ENCODE data around the gene NDUFS1.
"Not testable (repeated sequence)": the region's sequence is repeated elsewhere in the genome, so short reads cannot be mapped to it uniquely, and the experiment has no call there.

NDUFS1 gene

DNA sequence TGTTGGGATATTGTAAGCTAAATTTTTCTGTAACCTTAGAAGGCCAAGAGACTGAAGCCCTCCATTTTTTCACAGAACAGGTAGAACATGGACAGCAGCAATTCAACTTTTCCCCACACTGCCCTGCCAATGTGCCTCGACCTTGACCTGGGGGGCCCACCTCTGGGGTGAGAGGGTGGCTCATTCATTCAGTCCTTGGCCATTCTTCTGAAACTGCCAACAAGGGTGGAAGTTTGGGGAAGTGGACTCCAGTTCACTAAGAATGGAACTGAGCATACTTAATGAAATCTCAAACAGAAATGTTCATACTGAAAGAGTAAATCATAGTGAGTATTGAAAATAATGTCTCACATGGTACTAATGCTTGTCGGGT is 1.5 kb upstream of the NDUFS1 start:
- DNase-seq = no peak

DNA sequence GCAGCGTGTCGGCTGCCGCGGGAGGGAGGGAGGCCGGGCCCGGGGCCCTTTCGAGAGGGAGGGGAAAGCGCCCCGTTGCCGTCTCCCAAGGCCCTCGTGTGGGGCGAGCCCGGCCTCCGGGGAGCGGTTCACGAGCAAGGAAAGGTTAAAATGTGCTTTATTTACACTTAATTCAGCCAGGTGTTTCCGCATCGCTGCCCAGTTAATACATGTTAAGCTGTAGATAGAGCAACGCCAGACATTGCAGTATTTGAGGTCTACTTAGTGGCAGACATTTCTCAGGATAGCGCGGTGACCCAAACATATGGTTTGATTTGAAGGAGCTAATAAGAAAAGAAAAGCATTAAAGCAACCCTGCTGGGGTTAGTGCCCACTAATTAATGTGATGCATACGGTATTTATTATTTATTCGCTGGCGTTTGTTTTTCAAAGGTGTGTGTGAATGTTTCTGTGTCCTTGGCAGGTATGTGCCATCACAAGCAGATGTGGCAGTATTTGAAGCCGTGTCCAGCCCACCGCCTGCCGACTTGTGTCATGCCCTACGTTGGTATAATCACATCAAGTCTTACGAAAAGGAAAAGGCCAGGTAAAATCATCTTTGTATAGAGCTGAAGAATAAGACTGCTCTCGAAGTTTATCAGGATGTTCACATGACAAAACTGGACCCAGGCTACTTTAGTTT is 1.0 kb upstream of the NDUFS1 start:
- no peak for DNase-seq

DNA sequence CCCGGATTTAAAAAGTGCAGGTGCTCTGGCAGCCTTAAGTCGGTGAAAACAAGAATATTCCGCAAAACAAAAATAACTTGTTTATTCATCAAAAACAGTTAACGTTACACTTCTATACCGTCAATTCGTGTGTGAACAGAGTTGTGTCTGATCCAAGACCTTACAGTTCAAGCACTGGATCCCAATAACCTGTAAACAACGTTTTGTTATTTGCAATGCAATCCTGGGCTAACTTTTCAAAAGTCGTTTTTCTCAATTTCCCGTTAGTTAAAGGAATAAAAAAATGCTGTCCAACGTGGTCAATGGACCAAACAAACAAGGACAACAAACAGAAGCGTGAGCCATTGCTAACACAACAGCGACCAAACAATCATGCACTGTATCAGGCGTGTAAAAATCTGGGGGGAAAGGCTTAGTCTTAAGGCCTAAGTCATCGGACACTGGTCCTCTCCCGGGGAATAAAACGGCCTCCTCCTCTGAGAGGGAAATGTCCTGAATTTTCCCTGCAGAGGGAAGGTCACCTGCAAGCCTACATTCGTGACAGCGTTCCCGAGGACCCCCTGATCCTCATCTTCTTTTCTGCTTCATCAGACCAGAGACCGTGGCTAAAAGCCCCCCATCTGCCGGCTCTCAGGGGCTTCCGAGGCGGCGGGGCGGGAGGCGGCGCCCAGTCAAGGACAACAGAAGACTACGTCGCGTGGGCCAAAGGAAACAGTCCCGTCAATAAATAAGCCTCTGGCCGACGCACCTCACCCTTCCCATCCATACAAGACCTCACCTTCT is 490 bp downstream of the NDUFS1 start:
- no peak for DNase-seq

DNA sequence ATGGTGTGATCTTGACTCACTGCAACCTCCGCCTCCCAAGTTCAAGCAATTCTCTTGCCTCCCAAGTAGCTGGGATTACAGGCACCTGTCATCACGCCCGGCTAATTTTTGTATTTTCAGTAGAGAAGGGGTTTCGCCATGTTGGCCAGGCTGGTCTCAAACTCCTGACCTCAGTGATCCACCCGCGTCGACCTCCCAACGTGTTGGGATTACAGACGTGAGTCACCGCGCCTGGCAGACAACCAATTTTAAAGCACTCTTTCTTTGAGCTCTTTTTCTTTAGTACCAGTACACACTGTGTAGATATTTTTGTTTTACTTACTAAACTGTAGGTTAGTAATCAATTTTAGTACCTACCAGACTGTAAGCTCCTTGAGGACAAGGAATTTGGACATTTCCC is 2.2 kb downstream of the NDUFS1 start:
- DNase-seq = not testable (repeated sequence)

DNA sequence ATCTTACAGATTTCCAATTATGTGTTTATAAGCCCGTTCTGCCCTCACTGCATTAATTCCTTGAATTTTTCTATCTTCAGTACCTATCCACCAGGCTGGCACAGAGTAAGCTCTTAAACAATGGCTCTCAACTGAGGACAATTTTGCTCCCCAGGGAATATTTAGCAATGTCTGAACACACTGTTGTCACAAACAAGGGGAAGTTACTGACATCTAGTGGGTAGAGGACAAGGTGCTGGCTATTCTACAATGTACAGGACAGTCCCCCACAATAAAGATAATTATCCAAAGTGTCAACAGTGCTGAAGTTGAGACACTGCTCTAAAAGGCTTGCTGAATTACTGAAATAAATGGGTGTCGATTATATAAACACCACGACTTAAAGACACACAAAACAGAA is 5.0 kb downstream of the NDUFS1 start:
- DNase-seq = no peak

DNA sequence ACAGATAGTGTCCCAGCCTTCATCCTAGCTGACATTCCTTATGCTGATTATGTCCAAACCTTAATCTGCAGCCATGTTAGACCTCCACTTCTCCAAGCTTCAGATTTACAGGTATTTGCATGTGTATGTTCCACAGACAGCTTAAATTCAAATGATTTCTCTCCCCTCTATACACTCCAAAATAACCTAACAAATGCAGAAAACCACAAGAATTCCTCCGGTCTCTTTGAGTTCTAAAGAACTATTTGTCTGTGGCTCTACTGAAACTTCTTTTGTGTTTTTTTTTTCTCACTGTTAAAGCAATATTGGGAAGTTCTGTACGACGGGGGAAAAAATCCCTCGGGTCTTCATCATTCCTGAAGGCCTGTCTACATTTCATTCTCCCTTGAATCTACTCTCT is 8.6 kb downstream of the NDUFS1 start:
- no peak for DNase-seq

DNA sequence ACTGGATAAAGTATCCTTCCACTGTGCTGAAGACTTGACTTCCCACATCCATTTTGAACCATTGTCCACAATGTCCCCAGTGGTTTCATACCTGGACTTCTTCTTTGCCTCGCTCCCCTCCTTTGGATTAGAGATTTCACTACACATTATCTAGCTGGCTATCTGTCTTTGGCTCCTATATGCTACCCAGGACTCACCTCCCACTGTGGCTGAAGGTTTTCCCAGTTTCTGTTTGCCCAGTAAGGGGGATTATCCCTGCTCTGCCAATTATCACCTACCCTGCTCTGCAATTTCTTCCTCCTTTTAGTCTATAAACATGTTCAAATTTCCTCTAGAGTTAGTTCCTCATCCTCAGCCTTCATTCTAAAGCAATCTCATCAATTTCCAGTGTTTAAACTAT is 9.1 kb downstream of the NDUFS1 start:
- no peak for DNase-seq

DNA sequence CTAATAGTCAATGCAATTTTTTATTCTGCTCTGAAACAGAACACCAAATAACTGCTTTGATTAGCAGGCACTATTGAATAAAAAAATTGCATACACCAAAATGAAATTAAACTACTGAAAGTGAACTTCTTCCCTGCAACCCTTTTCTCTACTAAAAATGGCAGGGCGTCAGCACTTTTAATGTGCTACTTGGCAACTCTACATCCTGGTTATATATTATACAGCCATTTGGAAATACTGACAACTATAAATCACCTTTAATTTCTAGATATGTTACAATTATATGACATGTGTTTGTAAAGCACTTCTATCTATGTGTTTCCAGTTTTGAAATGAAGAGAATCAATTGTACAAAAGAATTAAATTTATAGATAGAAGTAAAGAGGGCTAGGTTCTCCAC is 9.9 kb downstream of the NDUFS1 start:
- no peak for DNase-seq

DNA sequence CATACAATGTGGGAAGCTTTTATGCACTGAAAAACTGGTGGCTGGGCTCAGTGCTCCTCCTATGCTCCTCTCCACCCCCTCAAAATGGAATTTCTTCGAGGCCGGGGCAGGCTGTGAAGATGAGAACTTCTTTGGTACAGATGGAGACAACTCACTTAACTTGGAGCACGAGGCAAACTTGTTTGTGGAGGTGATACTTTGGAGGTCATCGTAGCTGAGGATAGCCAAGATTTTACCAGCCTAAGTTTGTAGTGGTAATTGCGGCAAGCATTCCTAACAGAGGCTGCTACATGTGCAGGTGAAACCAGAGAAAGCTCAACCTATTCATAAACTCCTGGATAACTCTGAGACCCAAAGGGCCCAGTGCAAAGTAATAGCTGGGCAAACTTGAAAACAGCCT is 13.6 kb downstream of the NDUFS1 start:
- DNase-seq = no peak

DNA sequence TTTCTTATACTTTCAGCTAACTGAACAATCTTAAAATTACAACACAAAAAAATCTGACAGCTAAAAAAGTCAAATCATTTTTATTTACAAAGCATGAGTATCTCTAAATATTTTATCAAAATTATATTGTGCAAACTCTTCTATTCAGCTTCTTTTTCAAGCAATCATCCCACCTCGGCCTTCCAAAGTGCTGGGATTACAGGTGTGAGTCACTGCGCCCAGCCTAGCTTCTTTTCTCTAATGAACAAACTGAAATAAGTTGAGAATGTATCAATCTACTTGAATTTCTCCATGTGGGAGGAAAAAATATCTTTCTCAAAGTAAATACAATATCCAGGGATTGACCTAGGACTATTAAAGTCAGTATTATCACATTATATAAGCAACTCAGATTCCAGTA is 14.9 kb downstream of the NDUFS1 start:
- no peak for DNase-seq

DNA sequence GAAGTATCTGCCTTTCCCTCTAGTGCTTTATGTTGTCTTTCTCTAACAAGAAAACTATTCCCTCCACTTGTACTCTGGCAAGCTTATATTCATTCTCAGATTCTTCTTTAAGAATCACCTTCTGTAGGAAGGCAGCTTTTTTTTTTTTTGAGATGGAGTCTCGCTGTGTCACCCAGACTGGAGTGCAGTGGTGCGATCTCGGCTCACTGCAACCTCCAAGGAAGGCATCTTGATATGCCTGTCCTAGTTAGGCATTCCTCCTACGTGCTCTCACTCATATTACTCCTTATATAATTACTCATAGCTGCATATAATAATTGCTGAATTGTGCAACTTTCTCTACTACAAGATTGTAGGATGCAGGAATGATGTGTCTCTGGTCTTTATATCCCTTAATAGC is 15.8 kb downstream of the NDUFS1 start:
- DNase-seq = no peak

DNA sequence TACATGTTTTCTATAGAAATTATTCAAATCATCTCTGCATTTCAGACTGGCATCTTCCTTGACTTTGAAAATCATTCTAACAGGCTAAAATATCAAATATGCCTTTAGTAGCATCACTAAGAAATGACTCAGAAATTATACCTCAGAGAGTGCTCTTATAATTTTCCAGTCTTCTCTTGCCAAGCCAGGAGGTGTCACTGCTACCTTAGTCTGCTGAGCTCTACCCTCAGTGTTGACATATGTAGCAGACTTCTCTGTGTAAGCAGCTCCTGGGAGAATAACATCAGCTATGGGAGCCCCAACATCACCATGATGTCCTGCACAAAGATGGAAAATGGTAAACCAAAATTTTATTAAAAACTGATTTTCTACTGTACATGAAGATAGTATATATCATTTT is 31.6 kb downstream of the NDUFS1 start:
- no peak for DNase-seq

DNA sequence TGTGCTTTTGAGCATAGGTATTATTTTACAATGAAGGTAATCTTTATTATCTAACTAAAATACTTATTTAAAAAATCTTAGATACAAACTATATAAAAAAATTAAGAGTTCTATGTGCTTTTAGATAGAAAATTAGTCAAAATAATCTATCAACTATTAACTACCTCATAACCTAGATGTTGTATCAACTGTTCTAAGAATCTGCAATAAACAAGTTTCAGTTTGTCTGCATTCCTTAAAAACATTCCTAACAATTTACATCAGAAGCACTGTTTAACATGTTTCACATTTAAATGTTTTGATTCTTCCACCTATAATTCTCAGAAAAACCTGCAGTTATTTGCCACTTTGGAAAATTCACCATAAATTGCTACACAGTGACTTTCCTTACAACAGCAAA is 33.3 kb downstream of the NDUFS1 start:
- no peak for DNase-seq

DNA sequence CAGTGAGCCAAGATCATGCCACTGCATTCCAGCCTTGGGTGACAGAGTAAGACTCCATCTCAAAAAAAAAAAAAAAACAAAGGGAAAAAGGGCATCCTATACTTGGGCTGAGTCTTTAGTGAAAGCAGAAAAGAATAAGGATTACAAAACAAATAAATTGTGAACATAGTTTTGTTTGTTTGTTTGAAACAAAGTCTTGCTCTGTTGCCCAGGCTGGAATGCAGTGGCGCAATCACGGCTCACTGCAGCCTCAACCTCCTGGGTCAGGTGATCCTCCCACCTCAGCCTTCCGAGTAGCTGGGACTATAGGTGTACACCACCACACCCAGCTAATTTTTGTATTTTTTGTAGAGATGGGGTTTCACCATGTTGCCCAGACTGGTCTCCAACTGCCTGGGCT is 36.7 kb downstream of the NDUFS1 start:
- DNase-seq = not testable (repeated sequence)

DNA sequence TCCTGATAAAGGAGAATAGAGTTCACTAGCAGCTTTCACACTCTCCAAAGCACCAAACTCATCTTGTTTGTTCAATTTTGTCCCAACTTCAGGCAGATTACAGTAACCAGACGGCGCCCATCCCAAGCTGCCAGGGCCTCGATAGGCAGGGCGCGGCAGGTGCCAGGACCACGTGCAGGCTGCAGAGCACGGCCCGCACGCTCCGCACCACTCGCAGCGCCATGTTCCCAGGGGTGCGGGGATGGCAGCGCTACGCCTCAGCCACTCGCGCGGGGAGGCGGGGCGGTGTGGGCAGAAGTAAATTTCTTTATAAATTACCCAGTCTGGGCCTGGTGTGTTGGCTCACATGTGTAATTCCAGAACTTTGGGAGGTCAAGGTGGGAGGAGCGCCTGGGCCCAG is 43.0 kb downstream of the NDUFS1 start:
- DNase-seq = no peak

DNA sequence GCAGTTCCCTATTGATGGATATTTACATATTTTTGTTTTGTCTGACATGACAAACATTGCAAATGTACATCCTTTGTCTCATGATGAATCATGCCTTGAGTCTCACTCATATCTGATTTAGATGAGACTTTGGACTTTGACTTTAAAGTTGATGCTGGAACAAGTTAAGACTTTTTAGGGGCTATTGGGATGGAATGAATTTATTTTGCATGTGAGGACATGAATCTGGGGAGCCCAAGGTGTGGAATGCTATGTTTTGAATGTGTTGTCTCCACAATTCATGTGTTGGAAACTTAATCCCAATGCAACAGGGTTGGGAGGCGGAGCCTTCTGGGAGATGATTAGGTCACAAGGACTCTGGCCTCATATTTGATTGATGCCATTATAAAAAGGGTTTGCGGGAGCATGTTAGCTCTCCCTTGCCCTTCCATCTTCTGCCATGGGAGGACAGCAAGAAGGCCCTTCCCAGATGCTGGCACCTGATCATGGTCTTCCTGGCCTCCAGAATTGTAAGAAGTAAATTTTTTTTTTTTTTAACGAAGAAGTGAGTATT is 44.1 kb downstream of the NDUFS1 start:
- no peak for DNase-seq

DNA sequence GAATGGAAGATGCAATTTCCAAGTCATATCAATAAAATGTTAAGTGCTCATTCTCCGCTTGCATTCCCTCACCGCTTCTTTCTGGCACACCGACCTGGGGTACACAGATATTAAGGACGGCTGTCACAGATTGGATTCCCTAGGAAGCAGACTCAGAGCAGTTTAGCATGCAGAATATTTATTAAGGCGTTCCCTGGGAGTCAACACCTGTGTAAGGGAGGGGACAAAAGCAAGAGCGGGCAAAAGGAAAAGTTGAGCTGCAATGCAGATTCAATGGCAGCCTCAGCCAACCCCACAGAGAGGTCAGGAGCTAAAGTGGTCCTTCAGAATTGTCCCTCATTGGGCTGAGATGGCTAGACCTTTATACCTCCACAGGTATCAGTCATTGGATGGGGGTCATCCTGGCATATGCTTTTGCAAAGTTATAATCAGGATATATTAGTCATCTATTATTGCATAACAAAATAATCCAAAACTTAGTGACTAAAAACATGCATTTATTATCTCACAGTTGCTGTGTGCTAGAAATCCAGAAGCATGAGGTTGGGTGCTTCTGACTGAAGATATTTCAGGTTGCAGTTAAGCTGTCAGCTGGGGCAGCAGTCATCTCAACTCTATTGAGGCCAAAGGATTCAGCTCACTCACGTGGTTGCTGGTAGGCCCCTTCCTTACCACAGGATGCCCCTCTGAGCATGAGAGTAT is 46.2 kb downstream of the NDUFS1 start:
- no peak for DNase-seq

DNA sequence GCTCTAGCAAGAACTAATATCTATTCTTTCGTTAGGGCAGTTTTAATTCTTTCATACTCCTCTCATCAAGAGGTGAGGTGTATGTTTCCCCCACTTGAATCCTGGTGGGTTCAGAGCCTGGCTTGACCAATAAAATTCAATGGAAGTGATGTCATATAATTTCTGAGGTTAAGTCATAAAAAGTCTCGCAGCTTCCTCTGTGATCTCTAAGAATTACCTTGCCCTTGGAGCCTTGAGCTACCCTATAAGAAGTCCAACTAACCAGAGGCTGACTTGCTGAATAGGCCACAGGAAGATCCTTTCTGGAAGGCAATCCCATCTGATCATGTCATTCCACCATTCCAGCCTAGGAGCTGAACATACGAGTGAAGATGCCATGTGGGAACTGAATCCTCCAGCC is 47.1 kb downstream of the NDUFS1 start:
- no peak for DNase-seq

DNA sequence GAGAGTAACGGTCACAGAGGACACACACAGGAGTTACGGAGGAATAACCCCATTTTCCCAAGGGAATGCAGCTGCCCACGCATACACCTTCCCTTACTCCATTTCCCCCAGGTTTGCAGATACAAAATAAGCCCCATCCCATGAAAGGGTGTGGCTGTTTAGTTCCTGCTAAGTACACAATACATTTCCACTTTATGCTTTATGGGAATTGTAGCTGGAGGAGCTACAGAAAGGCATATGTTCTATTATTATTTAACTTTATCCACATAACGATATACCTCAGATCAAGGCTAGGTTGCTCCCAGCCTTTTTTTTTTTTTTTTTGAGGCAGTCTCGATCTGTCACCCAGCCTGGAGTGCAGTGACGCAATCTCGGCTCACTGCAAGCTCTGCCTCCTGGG is 50.5 kb downstream of the NDUFS1 start:
- DNase-seq = no peak

DNA sequence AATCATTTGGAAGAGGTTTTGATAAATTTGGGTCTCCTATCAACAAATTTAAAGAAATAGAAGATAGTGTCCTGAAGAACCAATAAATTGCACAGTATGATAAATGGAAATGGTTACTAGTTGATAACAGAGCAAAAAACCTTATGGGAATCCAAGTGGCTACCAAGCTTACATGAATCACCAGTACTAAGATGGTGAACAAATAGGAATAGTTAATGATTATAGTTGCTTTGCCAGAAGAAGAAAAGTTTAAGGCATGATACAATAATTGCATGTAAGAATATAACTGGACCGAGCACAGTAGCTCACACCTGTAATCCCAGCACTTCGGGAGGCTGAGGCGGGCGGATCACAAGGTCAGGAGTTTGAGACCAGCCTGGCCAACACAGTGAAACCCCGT is 53.7 kb downstream of the NDUFS1 start:
- DNase-seq = no peak

DNA sequence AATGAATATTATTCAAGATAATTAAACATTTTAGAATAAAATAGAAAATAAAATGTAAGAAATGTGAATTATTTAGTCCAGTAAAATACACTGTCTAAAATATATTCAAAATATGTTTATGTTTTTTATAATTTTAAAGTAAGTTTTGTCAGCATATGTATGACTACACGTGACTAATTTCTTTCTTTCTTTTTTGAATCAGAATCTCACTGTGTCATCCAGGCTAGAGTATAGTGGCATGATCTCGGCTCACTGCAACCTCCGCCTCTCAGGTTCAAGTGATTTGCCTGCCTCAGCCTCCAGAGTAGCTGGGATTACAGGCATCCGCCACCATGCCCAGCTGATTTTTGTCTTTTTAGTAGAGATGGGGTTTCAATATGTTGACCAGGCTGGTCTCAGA is 54.2 kb downstream of the NDUFS1 start:
- no peak for DNase-seq

DNA sequence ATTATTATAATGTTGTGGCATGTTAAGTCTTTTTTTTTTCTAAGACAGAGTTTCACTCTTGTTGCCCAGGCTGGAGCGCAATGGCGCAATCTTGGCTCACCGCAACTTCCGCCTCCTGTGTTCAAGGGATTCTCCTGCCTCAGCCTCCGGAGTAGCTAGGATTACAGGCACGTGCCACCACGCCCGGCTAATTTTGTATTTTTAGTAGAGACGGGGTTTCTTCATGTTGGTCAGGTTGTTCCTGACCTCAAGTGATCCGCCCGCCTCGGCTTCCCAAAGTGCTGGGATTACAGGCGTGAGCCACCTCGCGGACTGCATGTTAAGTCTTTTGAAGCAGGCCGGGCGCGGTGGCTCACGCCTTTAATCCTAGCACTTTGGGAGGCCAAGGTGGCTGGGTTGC is 60.4 kb downstream of the NDUFS1 start:
- DNase-seq = not testable (repeated sequence)

DNA sequence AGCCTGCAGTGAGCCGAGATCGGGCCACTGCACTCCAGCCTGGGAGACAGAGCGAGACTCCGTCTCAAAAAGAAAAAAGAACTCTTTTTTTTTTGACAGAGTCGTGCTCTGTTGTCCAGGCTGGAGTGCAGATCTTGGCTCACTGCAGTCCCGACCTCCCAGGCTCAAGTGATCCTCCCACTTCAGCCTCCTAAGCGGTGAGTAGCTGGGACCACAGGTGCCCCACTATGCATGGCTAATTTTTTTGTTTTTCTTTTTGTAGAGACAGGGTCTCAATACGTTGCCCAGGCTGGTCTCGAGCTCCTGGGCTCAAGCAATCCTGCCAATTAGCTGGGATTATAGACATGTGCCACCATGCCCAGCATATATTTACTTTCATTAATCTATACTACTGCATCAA is 60.8 kb downstream of the NDUFS1 start:
- DNase-seq = no peak

DNA sequence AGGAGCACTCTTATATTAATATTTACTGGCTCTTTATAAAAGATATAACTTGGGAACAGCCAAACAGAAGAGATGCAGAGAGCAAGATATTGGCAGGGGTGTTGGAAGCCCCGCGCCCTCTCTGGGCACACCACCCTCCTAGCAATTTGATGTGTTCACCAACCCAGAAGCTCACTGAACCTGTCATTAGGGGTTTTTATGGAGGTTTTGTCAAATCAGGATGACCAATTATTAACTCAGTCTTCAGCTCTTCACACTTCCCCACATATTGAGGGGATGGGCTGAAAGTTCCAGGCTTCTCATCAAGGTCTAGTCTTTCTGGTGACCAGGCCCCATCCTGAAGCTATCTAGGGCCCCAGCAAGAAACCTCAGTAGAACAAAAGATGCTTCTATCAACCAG is 62.4 kb downstream of the NDUFS1 start:
- no peak for DNase-seq

All from CD4-positive, alpha-beta T cell treated with Interleukin-10 for 1 hour (primary cell).